ENCODE data around the gene ENAH.

- TF ChIP-seq POLR2A (IDR thresholded peaks at IDR 0.05) (no peak), CTCF (IDR thresholded peaks at IDR 0.05) (no peak)
Measured at GRCh38 chr1:225471109-225471452, 181.8 kb downstream of the ENAH start.
